Esophagus squamous epithelium (tissue), 5 donors: ENCODE measurements around the gene TMCC3. TPM values are rescaled to one million over a fixed set of nuclear protein-coding genes. Genes with fewer than 3 reads are reported as not detected.

Source experiments
- DNase-seq: peaks from one replicate; lab custom pipeline; 2025; lab: John Stamatoyannopoulos, UW
- H3K27ac ChIP-seq, 4 donors: fragments of 200-600 bp; sonication (generic); one replicate each; pipeline ENCODE4 v1.5.1; 2016 to 2019; ENCODE audit warnings: mild to moderate bottlenecking in 1 of 4
- H3K27me3 ChIP-seq, 4 donors: fragments of 200-600 bp; sonication (generic); 1 replicate in 3 of 4; 2 replicates in 1 of 4; pipeline versions ENCODE4 v1.5.1 to v1.6.0; 2017 to 2021; ENCODE audit warnings: antibody characterized with exemption in 1 of 4
- H3K36me3 ChIP-seq, 3 donors: fragments of 200-600 bp; sonication (generic); one replicate each; pipeline ENCODE4 v1.5.1; 2016 to 2019
- H3K4me1 ChIP-seq, 3 donors: fragments of 200-600 bp; sonication (generic); one replicate each; pipeline ENCODE4 v1.5.1; 2017 to 2019
- H3K4me3 ChIP-seq, 4 donors: fragments of 200-600 bp; sonication (generic); 1 replicate in 3 of 4; 2 replicates in 1 of 4; pipeline ENCODE4 v1.5.1; 2016 to 2019; ENCODE audit warnings: mild to moderate bottlenecking in 2 of 4, moderate library complexity in 1 of 4
- H3K9me3 ChIP-seq, 3 donors: fragments of 200-600 bp; sonication (generic); one replicate each; pipeline ENCODE4 v1.5.1; 2016 to 2019
- POLR2A ChIP-seq, 4 donors: fragments of 450-650 bp; IDR thresholded peaks; one replicate each; pipeline ENCODE4 v1.6.1; 2017; ENCODE audit warnings: antibody characterized with exemption in 4 of 4, mild to moderate bottlenecking in 4 of 4, moderate library complexity in 3 of 4
- WGBS, 2 donors: methylation state at CpG; one replicate each; pipeline ENCODE4 v1.1.5; 2018; 5-methylcytosine and 5-hydroxymethylcytosine counted together
- intact Hi-C: fragments of 100-400 bp; cut with DNase I; formaldehyde crosslinking; loops from one replicate; pipeline ENCODE4 v1.15.0; 2022
- small RNA-seq, 4 donors: library from RNA; depleted of rRNA; stranded (forward); fragments of <200 nt; gene quantifications; one replicate each; pipeline ENCODE3, GENCODE V24; 2016
- total RNA-seq, 4 donors: library from RNA; depleted of rRNA; stranded (reverse); fragments of >200 nt; gene quantifications; one replicate each; pipeline ENCODE4 v1.1.0, GENCODE V29; 2016
- TF ChIP-seq, protein P1 (sequence below), 6 experiments: fragments of 450-650 bp in 4 of 6; fragments of 200-600 bp in 2 of 6; sonication (generic) in 2 of 6; IDR thresholded peaks; one replicate each; pipeline ENCODE4 v1.5.1; 2016 to 2019; ENCODE audit warnings: antibody characterized with exemption in 6 of 6, mild to moderate bottlenecking in 4 of 6, moderate library complexity in 4 of 6
- donor health status: DM: yes; HTN: yes; CAD: no.

TMCC3 gene
- total RNA-seq, 4 donors from 2014 or later: 6.8 to 14.2 (median 10.5) TPM

DNA sequence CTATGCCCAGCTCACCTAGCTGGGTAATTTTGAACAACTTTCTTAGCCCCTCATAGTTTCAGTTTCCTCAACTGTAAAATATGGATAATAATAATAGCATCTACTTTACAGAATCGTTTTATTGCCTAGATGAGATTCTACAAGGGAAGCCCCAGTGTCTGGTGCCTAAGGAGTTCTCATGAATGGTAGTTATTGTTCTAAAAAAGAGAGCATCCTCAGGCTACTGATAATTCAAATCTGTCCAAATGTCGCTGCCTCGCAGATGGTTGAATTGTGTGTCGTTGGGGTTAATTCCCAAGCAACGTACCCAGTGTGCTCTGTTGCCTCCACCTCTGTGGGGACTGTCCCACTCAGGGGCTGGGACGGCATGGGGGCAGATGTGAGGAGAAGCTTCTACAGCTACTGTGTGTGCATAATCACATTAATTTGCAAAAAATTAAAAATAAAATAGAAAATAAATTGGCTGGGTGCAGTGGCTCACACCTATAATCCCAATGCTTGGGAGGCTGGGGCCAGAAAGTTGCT is 119.1 kb downstream of the TMCC3 start:
- DNase-seq: no peak

DNA sequence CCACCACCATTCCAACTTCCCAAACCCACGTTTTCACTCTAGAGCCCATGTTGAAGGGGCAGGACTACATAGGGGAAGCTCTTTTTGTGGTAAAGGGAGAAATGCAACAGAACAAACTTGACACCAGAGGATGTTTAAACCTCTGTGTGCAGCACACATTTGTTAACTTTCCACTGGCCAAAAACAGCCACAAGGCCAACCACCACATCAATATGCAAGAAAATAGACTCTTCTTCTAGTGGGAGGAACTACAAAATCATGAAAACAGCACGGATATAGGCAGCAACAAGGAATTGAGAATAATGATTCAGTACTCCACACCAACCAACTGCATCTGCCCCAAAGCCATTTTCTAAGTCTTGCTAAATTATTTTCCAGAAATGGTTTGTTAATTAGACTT is 124.4 kb downstream of the TMCC3 start:
- Histone ChIP-seq H3K4me1 (no peaks in the 10 kb centered on the region), H3K9me3 (no peaks in the 10 kb centered on the region)

More for the DNA sequence above, 119.1 kb downstream of the TMCC3 start:
- no peak overlapping the region for H3K27ac ChIP-seq
- intact Hi-C loops: loop anchor here (5.0 kb wide), 1 partner anchor 394 kb away; no protein-coding TSS in a partner anchor
- TF ChIP-seq, protein P1, sequence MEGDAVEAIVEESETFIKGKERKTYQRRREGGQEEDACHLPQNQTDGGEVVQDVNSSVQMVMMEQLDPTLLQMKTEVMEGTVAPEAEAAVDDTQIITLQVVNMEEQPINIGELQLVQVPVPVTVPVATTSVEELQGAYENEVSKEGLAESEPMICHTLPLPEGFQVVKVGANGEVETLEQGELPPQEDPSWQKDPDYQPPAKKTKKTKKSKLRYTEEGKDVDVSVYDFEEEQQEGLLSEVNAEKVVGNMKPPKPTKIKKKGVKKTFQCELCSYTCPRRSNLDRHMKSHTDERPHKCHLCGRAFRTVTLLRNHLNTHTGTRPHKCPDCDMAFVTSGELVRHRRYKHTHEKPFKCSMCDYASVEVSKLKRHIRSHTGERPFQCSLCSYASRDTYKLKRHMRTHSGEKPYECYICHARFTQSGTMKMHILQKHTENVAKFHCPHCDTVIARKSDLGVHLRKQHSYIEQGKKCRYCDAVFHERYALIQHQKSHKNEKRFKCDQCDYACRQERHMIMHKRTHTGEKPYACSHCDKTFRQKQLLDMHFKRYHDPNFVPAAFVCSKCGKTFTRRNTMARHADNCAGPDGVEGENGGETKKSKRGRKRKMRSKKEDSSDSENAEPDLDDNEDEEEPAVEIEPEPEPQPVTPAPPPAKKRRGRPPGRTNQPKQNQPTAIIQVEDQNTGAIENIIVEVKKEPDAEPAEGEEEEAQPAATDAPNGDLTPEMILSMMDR (IDR thresholded peaks at IDR 0.05): no peak
- no peak for TF ChIP-seq POLR2A (IDR thresholded peaks at IDR 0.05)
- no peak overlapping the region for H3K4me3 ChIP-seq
- peaks cover 0 to 5% (median 0%) of the 10 kb centered on the region in 3 donors for H3K4me1 ChIP-seq
- no peaks in the 10 kb centered on the region for H3K36me3 ChIP-seq
- H3K27me3 ChIP-seq: no peaks in the 10 kb centered on the region
- no peaks in the 10 kb centered on the region for H3K9me3 ChIP-seq
- 77 to 85% methylated on average over 4 to 5 of the region's 6 CpGs for WGBS, 2 donors

More for the DNA sequence above, 124.4 kb downstream of the TMCC3 start:
- Histone ChIP-seq H3K4me3 (no peak overlapping the region), H3K36me3 (no peaks in the 10 kb centered on the region), H3K27me3 (peaks cover 0 to 6% (median 0%) of the 10 kb centered on the region in 4 donors), H3K27ac (no peak overlapping the region)
- intact Hi-C loops: no loop called here
- 42 to 43% methylated on average over 2 of the region's 2 CpGs for WGBS, 2 donors
- DNase-seq: no peak
- TF ChIP-seq, protein P1 (IDR thresholded peaks at IDR 0.05): no peak
- TF ChIP-seq POLR2A (IDR thresholded peaks at IDR 0.05): no peak

Small RNAs within 50 kb of the gene (small RNA-seq; reads per million reads assigned to genes)
- gene LSM3P2 (0 reads per million in 4 donors), gene MIR5700 (0 reads per million in 4 donors)

Other genes with a start within 250 kb of the TMCC3 start
- 10 to 100 TPM in 3 of 4 donors, 1 to 10 TPM in 1; 7.9 to 25.9 (median 11.4) TPM for gene CEP83, start 190.7 kb downstream of the TMCC3 start, total RNA-seq